Hepatocyte (in vitro differentiated cells): ENCODE data around the gene KIF26B.

Experiments
- EZH2phosphoT487 ChIP-seq: fragments of 200-600 bp; sonication (generic); IDR thresholded peaks from one replicate; pipeline ENCODE4 v1.6.1; 2018; ENCODE audit warnings: antibody characterized with exemption, mild to moderate bottlenecking, low read depth, moderate library complexity; ENCODE audit not compliant: unreplicated experiment, severe bottlenecking
- TF ChIP-seq, protein P1 (sequence below): fragments of 200-600 bp; sonication (generic); IDR thresholded peaks from 2 replicates; pipeline ENCODE4 v1.5.1; 2016; ENCODE audit warnings: antibody characterized with exemption, mild to moderate bottlenecking; ENCODE audit not compliant: poor library complexity

GRCh38 chr1:245585252-245585959 lies 430.6 kb downstream of the KIF26B start:
- TF ChIP-seq EZH2phosphoT487 = no peak
- TF ChIP-seq, protein P1, sequence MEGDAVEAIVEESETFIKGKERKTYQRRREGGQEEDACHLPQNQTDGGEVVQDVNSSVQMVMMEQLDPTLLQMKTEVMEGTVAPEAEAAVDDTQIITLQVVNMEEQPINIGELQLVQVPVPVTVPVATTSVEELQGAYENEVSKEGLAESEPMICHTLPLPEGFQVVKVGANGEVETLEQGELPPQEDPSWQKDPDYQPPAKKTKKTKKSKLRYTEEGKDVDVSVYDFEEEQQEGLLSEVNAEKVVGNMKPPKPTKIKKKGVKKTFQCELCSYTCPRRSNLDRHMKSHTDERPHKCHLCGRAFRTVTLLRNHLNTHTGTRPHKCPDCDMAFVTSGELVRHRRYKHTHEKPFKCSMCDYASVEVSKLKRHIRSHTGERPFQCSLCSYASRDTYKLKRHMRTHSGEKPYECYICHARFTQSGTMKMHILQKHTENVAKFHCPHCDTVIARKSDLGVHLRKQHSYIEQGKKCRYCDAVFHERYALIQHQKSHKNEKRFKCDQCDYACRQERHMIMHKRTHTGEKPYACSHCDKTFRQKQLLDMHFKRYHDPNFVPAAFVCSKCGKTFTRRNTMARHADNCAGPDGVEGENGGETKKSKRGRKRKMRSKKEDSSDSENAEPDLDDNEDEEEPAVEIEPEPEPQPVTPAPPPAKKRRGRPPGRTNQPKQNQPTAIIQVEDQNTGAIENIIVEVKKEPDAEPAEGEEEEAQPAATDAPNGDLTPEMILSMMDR = no peak
